SIG-M5 (cell line): Measurements from ENCODE around the gene TBC1D23.
A peak's percentile ranks its signal among the peaks of the same experiment; 100 is the strongest.
"Not testable (repeated sequence)": the region's sequence is repeated elsewhere in the genome, so short reads cannot be mapped to it uniquely, and the experiment has no call there.

Experiments used
- DNase-seq: peaks from one replicate; lab custom pipeline; 2025; lab: John Stamatoyannopoulos, UW

The TBC1D23 gene

DNA sequence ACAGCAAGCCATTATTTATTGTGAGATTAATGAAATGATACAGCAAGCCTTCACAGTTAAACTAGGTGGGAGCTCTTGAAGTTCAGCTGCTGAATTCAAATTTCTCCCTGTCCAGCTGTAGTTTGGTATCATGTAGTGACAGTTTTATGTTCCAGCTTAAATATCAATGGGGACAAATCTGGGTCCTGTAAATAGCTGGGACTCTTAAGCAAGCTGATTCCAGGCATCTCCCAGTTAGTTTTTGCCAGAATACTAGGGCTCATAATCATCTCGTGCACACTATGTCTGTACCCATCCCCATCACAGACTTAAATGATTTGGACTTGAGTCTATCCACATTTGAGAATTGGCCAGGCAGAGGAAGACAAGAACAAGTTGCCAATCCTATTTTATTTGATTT lies 45.9 kb downstream of the TBC1D23 start:
- DNase-seq = no peak

DNA sequence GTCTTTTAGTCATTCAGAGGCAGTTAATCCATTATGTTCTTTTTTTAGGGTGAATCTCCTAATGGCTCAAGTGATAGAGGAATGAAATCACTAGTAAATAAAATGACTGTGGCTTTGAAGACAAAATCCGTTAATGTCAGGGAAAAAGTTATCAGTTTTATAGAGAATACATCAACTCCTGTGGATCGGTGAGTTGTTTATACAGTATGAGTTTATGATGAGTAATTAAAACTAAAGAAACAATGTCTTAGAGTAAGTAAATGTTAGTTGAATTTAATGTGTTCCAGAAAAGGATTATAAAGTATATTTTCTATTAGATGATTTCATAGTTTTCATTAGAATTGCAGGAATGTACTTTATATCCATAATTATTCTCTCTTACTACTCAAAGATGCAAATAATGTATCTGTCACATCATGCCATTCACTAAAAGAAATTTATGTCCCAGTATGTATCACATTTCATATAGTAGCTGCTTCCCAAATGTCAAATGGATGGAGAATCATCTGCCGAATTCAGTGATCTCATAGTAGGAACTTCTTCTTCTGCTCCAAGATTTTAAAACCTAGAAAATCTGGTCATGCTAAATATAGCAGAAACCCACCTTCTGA lies 49.7 kb downstream of the TBC1D23 start:
- no peak for DNase-seq

DNA sequence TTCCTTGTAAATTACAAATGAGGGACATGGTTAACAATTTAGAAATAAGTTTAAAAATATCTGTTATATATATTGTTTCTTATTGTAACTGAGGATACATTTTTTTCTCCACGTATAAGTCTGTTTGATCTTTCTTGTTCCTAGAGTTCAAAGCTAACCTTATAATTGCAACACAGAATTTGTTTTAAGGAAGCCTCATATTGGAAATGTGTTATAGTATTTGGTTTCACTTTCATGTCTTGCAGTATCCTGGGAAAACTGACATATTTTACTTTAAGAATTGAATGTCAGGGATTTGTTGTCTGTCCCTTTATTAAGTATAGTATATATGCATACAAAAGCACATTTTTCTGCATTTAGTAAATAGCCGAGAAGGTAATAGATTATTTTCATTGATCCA lies 50.2 kb downstream of the TBC1D23 start:
- DNase-seq = no peak

DNA sequence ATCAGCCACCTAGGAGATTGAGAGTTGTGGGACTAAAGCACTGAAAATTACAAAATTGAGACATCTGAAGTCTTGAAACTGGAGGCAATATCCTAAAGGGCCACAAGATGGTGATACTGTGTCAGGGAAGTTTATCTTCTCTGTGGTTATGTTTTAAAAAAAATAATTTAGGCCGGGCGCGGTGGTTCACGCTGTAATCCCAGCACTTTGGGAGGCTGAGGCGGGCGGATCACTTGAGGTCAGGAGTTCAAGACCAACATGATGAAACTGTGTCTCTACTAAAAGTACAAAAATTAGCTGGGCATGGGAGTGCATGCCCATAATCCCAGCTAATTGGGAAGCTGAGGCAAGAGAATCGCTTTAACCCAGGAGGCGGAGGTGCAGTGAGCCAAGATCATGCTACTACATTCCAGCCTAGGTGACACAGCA lies 55.9 kb downstream of the TBC1D23 start:
- peak; percentile 23 for DNase-seq

DNA sequence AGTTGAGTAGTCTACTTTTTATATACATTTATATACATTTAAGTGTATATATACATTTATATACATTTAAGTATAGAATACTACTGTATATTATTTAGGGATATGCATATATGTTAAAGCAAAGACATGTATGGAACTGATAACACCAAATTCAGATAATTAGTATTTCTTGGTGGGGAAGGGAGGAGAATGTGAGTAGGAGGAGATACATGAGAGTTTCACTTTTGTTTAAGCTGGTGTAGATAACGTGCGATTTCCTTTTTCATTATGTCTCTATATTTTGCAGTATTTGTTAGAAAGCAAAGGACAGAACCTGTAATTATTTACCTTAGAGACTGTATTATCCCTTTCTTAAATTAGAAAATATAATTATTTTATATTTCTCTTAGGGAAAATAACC lies 57.1 kb downstream of the TBC1D23 start:
- DNase-seq = no peak

DNA sequence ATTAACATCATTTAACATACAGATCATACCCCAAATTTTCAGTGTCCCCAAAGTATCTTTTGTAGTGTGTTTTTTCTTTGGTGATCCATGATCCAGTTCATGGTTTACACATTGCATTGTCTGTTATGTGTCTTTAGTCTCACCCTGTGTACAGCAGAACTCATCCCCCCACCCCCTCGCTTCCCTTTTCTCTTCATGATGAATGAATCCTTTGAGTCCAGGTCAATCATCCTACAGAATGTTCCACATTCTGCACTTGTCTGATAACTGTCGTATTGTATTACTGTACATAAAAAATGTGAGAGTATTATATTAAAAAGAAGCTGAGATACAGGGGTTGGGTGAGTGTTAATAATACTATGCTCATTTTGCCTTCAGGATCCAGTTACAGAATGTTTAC lies 59.2 kb downstream of the TBC1D23 start:
- no peak for DNase-seq

DNA sequence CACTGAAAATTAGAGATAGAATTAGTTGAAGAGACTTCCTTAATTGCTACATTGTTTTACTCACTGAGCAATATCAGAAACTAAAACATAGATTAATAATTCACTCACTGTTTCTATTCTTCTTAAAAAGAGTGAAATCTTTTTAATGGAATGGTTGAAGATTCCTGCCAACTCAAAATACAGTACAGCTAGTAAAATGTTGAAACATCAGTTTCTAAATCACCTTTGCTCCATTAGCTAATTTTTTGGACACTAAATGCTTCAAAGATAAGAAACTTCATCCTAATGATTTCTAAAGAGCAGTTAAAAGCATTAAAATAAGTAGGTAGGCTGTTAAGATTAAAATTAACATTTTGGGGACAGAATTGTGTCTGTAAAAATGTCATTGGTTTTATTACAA lies 63.3 kb downstream of the TBC1D23 start:
- DNase-seq = no peak

DNA sequence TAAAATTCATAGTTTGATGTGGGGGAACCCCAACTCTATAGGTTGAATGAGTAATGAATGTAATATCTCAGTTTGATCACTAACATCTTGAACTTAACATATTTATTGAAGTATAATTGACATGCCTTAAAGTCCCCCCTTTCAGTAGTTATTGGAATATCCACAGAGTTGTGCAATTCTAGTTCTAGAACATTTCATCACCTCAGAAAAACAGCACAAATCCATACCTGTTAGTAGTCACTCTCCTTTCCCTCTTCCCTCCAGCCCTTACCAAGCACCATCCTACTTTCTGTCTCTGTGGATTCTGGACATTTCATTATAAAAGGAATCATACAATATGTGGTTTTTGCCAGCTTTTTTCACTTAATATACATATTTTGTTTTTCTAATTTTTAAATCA lies 65.0 kb downstream of the TBC1D23 start:
- DNase-seq = no peak

DNA sequence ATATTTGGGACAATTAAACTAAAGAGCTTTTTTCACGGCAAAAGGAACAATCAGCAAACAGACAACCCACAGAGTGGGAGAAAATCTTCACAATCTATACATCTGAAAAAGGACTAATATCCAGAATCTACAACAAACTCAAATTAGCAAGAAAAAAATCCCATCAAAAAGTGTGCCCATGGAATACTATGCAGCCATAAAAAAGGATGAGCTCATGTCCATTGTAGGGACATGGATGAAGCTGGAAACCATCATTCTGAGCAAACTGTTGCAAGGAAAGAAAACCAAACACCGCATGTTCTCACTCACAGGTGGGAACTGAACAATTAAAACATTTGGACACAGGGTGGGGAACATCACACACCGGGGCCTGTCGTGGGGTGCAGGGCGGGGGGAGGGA lies 66.6 kb downstream of the TBC1D23 start:
- DNase-seq = not testable (repeated sequence)

DNA sequence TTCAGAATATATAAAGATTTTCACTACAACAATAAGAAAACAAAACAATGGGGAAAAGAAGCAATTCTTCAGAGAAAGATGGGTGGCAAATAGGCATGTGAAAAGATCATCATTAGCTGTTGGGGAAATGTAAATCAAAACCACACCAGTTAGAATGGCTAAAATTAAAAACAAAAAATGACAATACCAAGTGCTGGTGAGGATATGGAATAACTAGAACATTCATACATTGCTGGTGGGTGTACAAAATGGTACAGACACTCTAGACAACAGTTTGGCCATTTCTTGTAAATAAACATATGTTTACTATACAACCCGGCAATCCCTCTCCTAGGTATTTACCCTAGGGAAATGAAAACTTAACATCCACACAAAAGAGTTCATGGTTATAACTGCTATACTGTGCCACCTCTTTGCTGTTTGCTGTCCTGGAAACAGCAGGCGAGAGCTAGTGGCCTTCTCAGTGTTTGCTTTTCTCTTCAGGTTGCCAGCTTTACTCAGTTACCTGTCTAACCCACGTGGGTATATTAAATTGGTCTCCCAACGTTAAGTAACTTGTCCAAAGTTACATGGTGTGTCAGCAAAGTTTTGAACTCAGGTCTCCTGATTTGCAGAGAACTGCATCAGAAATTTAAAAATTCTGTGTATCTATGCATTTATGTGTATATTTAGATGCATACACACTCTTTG lies 69.2 kb downstream of the TBC1D23 start:
- no peak for DNase-seq

DNA sequence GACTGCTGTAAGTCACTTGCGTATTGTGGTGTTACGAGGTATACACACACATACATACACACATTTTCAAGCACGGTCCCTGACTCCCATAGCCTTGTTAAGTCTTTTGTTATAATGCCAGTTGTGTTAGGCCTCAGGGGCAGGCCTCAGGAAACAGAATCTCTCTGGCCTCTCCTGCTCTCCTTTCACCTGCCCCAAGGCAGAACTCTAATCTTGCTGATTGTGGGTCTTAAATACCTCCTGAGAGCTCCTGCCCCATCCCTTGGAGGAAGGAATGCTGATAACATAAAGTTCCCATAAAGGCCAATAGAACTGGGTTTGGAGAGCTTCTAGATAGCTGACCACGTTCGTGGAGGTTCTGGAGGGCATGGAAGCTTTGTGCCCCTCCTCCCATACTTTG lies 69.9 kb downstream of the TBC1D23 start:
- DNase-seq = no peak

DNA sequence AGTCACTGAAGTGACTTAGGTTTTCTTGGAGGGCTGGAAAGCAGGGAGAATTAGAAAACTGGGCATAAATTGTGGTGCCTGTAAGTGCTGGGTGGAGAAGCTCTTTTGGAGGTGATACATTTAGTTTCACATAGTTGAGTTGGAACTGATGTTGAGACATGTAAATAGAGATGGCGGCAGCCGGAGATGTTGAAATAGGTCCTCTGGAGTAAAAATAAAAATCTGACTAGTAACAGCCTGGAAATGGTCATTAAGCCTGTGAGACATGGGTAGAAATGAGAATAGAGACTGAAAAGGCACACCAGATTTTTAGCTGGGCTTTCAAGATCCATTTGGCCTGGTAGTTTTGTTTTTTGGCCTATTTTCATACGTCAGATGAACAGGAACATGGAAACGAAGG lies 70.9 kb downstream of the TBC1D23 start:
- no peak for DNase-seq

DNA sequence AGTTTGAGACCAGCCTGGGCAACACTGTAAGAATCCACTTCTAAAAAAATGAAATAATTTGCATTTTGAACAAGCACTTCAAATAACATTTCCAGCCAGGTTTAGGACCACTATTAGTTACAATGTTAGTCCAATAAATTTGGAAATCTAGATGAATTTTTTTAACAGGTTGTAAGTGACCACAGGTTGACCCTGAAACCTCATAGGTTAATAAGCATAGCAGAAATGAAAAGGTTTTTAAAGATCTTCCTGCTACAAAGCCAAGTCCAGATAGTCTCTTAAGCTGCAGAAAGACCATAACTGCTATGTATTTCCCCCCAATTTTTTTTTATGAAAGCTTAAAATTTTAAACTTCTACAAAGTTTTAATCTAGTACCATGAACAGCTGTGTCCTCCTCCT lies 72.3 kb downstream of the TBC1D23 start:
- no peak for DNase-seq

DNA sequence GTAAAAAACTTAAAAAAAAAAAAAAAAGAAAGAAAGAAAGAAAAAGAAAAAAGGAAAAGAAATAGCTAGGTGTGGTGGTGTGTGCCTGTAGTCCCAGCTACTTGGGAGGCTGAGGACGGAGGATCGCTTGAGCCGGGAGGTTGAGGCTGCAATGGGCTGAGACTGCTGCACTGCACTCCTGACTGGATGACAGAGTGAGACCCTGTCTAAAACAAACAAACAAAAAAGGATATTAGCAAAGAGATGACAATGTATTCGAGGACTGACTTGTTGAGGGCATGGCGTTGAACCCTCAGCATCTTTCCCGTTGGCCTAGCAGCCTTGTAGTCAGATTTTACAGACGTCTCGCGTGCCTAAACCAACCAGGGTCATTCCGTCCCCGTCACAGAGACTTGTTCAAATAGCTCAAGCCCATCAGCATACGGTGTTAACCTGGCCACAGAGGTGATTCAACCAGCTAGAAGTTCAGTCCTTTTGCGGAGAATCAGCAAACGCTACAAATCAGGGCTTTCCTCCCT lies 73.2 kb downstream of the TBC1D23 start:
- no peak for DNase-seq

DNA sequence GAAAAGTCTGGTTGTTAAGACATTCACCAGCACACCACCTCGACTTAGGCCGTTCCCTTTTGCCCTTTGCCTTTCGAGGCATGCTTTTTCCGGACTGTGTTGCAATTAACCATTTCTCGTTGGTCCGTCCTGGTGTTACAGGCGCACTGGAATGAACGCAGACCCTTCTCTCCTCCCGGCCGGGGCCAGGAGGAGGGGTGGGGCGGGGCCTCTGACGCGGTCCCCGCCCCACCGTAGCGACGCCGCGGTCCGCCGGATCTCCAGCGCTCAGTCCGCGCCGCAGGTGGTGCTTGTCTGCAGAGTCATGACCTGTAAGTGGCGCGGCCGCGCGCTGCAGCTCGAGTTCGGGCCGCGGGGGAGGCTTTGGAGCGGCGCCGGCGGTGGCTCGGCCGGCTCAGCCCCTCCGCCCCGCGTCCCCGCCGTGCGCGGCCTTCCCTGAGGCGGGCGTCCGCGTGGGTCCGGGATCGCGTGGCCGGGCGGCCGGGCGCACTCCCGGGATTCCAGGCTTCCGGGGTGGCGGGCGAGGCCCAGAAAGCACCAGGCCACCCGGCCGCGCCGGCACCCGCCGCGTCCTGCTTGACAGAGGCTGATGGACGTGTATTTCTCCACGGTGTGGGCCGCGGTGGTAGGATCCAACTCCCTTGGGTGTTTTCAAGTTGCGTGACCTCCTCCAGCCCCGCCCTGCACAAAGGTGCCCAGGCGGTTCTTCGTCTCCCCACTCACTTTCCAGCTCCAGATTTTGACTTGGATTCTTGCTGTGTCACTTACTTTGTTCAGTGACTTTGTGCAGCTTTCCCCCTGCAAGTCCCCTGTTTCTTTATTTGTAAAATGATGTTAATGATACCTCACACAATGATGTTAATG lies 73.9 kb downstream of the TBC1D23 start, which contains the start of gene NIT2:
Gene NIT2, plus strand, starts transcription at position 270 of the 864 bp plus-strand sequence. Its CDS starts 35 bp downstream, at position 305.
- DNase-seq = peak; percentile 16

DNA sequence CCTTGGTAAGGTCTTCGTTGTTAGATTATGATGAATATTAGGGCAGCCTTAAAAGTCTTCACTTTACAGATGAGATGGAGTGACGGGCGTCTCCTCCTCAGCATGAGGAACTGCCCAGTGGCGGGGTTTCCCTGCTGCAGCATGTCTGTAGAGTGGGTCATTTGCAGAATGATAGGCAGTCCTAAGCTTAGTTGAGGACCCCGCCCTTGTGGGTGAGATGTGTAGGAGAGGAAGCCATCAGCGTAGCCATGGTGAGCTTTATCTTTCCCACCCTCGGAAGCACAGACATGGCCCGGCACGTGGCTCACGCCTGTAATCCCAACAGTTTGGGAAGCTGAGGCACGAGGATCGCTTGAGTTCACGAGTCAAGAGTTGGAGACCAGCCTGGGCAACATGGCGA lies 74.6 kb downstream of the TBC1D23 start:
- no peak for DNase-seq

DNA sequence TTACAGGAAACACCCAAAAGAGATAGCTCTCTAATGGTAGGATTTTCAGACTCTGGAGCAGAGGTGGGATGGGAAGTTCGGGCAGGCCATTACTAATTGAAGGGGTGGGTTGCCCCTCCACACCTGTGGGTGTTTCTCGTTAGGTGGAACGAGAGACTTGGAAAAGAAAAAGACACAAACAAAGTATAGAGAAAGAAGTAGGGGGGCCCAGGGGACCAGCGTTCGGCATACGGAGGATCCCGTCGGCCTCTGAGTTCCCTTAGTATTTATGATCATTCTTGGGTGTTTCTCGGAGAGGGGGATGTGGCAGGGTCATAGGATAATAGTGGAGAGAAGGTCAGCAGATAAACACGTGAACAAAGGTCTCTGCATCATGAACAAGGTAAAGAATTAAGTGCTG lies 75.4 kb downstream of the TBC1D23 start:
- DNase-seq = not testable (repeated sequence)

DNA sequence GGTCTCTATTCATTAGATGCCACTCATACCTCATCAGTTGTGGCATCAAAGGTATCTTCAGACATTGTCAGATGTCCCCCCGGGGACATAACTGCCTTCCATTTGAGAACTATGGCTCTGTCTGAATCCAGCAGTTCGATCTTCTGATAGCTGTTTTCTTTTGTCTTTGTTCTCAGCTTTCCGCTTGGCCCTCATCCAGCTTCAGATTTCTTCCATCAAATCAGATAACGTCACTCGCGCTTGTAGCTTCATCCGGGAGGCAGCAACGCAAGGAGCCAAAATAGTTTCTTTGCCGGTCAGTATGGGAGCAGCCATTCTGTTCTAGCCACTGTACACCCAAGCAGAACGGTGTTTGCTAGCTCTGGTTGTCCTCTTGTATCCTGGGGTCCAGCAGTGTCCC lies 78.1 kb downstream of the TBC1D23 start:
- DNase-seq = no peak

DNA sequence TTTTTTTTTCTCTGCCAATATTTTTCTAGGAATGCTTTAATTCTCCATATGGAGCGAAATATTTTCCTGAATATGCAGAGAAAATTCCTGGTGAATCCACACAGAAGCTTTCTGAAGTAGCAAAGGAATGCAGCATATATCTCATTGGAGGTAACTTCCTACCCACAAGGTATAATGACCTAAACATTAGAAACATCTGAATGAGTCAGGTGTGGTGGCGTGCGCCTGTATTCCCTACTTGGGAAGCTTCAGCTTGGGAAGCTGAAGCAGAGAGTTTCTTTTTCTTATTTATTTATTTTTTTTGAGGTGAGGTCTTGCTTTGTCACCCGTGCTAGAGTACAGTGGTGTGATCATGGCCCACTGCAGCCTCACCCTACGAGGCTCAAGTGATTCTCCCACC lies 79.0 kb downstream of the TBC1D23 start:
- DNase-seq = no peak

DNA sequence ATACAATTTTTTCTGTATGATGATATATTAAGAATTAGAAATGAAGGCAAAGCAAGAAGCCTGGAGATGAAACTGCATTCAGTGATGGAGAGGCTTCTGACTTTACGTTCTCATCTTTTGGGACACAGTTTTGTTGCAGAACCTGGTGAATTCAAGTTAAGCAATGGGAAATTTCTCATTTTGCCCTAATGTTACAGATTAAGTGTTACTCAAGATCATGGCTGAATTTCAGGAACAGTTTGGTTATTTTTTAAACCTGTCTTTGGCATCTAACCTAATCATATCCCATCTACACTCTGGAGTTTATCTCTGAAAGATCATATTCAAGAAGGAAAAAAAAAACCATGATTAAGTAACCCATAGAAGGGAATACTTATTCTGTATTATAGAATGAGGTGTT lies 79.7 kb downstream of the TBC1D23 start:
- no peak for DNase-seq

DNA sequence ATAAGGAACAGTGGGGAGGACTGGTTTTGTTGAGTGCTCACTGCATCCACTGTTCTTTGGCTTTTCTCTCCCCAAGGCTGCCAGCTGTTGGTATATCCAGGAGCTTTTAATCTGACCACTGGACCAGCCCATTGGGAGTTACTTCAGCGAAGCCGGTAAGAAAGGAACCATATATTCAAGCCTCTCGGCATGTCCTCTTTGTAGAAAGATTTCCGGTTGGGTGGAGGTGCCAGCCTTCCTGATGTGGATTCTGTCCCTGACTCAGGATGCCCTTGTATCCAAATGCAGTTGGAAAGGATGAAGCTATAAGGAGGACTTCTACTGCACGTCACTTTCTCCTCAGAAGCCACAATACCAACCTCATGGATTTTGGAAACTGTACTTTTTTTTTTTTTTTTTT lies 87.9 kb downstream of the TBC1D23 start:
- no peak for DNase-seq

DNA sequence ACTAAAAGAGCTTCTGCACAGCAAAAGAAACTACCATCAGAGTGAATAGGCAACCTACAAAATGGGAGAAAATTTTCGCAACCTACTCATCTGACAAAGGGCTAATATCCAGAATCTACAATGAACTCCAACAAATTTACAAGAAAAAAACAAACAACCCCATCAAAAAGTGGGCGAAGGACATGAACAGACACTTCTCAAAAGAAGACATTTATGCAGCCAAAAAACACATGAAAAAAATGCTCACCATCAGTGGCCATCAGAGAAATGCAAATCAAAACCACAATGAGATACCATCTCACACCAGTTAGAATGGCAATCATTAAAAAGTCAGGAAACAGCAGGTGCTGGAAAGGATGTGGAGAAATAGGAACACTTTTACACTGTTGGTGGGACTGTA lies 91.0 kb downstream of the TBC1D23 start:
- not testable (repeated sequence) for DNase-seq
